DOHH2 (cell line): ENCODE data around the gene AADACL3.

Experiments
- H3F3A ChIP-seq: fragments of 200-600 bp; sonication (generic), shearing (Covaris generic); 2 replicates; pipeline ENCODE4 v1.6.0; 2016; ENCODE audit warnings: antibody characterized with exemption, mild to moderate bottlenecking; ENCODE audit not compliant: control insufficient read depth, insufficient read depth
- H3K27ac ChIP-seq: fragments of 200-600 bp; sonication (generic); 2 replicates; pipeline ENCODE4 v1.5.1; 2014; ENCODE audit warnings: low read depth, mild to moderate bottlenecking, low read length, moderate library complexity
- H3K27me3 ChIP-seq: fragments of 200-600 bp; sonication (generic); 2 replicates; pipeline ENCODE4 v1.6.1; 2014; ENCODE audit warnings: mild to moderate bottlenecking, low read length, mixed read lengths; ENCODE audit not compliant: control insufficient read depth
- H3K36me3 ChIP-seq: fragments of 200-600 bp; sonication (generic); 2 replicates; pipeline ENCODE4 v1.6.1; 2014; ENCODE audit warnings: mild to moderate bottlenecking, low read length, moderate library complexity, mixed read lengths; ENCODE audit not compliant: control insufficient read depth
- H3K4me1 ChIP-seq: fragments of 200-600 bp; sonication (generic); 2 replicates; pipeline ENCODE4 v1.6.1; 2014; ENCODE audit warnings: mild to moderate bottlenecking, low read length, mixed read lengths; ENCODE audit not compliant: control insufficient read depth
- H3K4me2 ChIP-seq: fragments of 200-600 bp; sonication (generic); 2 replicates; pipeline ENCODE4 v1.6.0; 2014; ENCODE audit warnings: mild to moderate bottlenecking, low read length, moderate library complexity
- H3K4me3 ChIP-seq: fragments of 200-600 bp; sonication (generic); 2 replicates; pipeline ENCODE4 v1.5.1; 2014; ENCODE audit warnings: mild to moderate bottlenecking, low read length, mixed read lengths
- H3K79me2 ChIP-seq: fragments of 200-600 bp; sonication (generic); 2 replicates; pipeline ENCODE4 v1.6.1; 2014; ENCODE audit warnings: mild to moderate bottlenecking, low read length, mixed read lengths; ENCODE audit not compliant: control insufficient read depth
- H3K9me2 ChIP-seq: fragments of 200-600 bp; sonication (generic); replicated peaks from 2 replicates; pipeline ENCODE4 v1.6.1; 2014; ENCODE audit warnings: mild to moderate bottlenecking, low read length, mixed read lengths; ENCODE audit not compliant: control insufficient read depth
- H3K9me3 ChIP-seq: fragments of 200-600 bp; sonication (generic); 2 replicates; pipeline ENCODE4 v1.6.1; 2014; ENCODE audit warnings: antibody characterized with exemption, low read length, mixed read lengths; ENCODE audit not compliant: control insufficient read depth, insufficient read depth
- H4K20me1 ChIP-seq: fragments of 200-600 bp; sonication (generic); 2 replicates; pipeline ENCODE4 v1.6.0; 2014; ENCODE audit warnings: low read depth, mild to moderate bottlenecking, antibody characterized with exemption, low read length, moderate library complexity; ENCODE audit not compliant: control insufficient read depth, insufficient read depth
- EZH2phosphoT487 ChIP-seq: fragments of 200-600 bp; sonication (generic); IDR thresholded peaks from 2 replicates; pipeline ENCODE4 v1.6.1; 2017; ENCODE audit warnings: borderline replicate concordance, mild to moderate bottlenecking, antibody characterized with exemption, low read length, moderate library complexity, mixed read lengths
- TF ChIP-seq, protein P1 (sequence below): fragments of 200-600 bp; sonication (generic); IDR thresholded peaks from one replicate; pipeline ENCODE4 v1.5.1; 2014; ENCODE audit warnings: antibody characterized with exemption, mild to moderate bottlenecking, low read depth, low read length; ENCODE audit not compliant: poor library complexity, severe bottlenecking

The AADACL3 gene

DNA sequence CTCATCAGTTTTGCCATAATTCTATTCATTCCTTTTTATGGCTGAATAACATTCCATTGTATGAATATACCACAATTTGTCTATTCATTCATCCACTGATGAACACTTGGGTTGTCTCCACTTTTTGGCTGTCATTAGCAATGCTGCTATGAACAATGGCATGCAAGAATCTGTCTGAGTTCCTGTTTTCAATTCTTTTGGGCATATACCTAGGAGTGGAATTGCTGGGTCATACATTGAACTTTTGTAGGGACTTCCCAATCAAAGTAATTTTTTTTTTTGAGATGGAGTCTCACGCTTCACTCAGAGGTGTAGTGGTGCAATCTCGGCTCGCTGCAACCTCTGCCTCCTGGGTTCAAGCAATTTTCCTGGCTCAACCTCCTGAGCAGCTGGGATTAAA is 37.1 kb upstream of the AADACL3 start:
- H3K36me3 ChIP-seq: no peaks in the 10 kb centered on the region
- H3K9me2 ChIP-seq: no peaks in the 10 kb centered on the region
- no peak overlapping the region for H3K27ac ChIP-seq
- no peaks in the 10 kb centered on the region for H4K20me1 ChIP-seq
- H3K9me3 ChIP-seq: no peaks in the 10 kb centered on the region
- H3F3A ChIP-seq: no peaks in the 10 kb centered on the region
- no peak overlapping the region for H3K4me2 ChIP-seq
- H3K79me2 ChIP-seq: no peaks in the 10 kb centered on the region
- no peak overlapping the region for H3K4me3 ChIP-seq
- H3K4me1 ChIP-seq: no peaks in the 10 kb centered on the region
- H3K27me3 ChIP-seq: no peaks in the 10 kb centered on the region; the same call in 1 of the 2 replicates
- TF ChIP-seq EZH2phosphoT487: no peak
- TF ChIP-seq, protein P1, sequence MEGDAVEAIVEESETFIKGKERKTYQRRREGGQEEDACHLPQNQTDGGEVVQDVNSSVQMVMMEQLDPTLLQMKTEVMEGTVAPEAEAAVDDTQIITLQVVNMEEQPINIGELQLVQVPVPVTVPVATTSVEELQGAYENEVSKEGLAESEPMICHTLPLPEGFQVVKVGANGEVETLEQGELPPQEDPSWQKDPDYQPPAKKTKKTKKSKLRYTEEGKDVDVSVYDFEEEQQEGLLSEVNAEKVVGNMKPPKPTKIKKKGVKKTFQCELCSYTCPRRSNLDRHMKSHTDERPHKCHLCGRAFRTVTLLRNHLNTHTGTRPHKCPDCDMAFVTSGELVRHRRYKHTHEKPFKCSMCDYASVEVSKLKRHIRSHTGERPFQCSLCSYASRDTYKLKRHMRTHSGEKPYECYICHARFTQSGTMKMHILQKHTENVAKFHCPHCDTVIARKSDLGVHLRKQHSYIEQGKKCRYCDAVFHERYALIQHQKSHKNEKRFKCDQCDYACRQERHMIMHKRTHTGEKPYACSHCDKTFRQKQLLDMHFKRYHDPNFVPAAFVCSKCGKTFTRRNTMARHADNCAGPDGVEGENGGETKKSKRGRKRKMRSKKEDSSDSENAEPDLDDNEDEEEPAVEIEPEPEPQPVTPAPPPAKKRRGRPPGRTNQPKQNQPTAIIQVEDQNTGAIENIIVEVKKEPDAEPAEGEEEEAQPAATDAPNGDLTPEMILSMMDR: no peak

DNA sequence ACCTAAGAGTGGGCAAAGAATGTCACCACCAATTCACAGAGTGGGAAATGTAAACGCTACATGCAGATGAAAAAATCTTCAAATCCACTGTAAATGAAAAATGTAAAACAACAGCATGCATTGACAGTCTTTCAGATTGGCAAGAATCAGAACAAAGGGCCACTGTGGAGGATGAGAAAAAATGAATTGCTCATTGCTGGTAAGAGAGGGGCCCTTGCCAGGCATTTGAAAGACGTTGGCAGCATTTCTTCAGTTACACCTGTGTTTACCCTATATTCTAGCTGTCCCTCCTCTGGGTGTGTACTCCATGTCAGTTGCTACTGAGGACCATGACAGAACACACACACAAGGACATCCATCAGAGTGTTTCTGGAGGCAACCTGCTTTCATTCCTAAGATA is 25.8 kb upstream of the AADACL3 start:
- Histone ChIP-seq H4K20me1 (no peaks in the 10 kb centered on the region), H3F3A (no peaks in the 10 kb centered on the region), H3K79me2 (no peaks in the 10 kb centered on the region), H3K9me3 (no peaks in the 10 kb centered on the region), H3K4me3 (no peak overlapping the region), H3K27me3 (no peaks in the 10 kb centered on the region), H3K9me2 (no peaks in the 10 kb centered on the region), H3K4me1 (no peaks in the 10 kb centered on the region), H3K27ac (no peak overlapping the region), H3K4me2 (no peak overlapping the region), H3K36me3 (no peaks in the 10 kb centered on the region)
- TF ChIP-seq EZH2phosphoT487: no peak
- TF ChIP-seq, protein P1: no peak

GRCh38 chr1:12692967-12693782 is 22.7 kb upstream of the AADACL3 start:
- H3F3A ChIP-seq: no peaks in the 10 kb centered on the region
- no peaks in the 10 kb centered on the region for H3K36me3 ChIP-seq

More at GRCh38 chr1:12692967-12693782, 22.7 kb upstream of the AADACL3 start:
- TF ChIP-seq, protein P1: no peak
- no peak for TF ChIP-seq EZH2phosphoT487
- Histone ChIP-seq H3K79me2 (no peaks in the 10 kb centered on the region), H3K9me2 (no peaks in the 10 kb centered on the region), H3K9me3 (no peaks in the 10 kb centered on the region), H3K4me2 (no peak overlapping the region), H3K4me3 (no peak overlapping the region), H3K27ac (no peak overlapping the region), H4K20me1 (no peaks in the 10 kb centered on the region), H3K4me1 (no peaks in the 10 kb centered on the region), H3K27me3 (no peaks in the 10 kb centered on the region)
